Hepatocyte (in vitro differentiated cells): ENCODE results near the gene GPR62.

Experiments used
- EZH2 ChIP-seq: fragments of 200-600 bp; sonication (generic); IDR thresholded peaks from 2 replicates; pipeline ENCODE4 v1.6.1; 2016; ENCODE audit warnings: antibody characterized with exemption, mild to moderate bottlenecking, borderline replicate concordance
- EZH2phosphoT487 ChIP-seq: fragments of 200-600 bp; sonication (generic); IDR thresholded peaks from one replicate; pipeline ENCODE4 v1.6.1; 2018; ENCODE audit warnings: antibody characterized with exemption, mild to moderate bottlenecking, low read depth, moderate library complexity; ENCODE audit not compliant: unreplicated experiment, severe bottlenecking
- TF ChIP-seq, protein P1 (sequence below): fragments of 200-600 bp; sonication (generic); IDR thresholded peaks from 2 replicates; pipeline ENCODE4 v1.5.1; 2016; ENCODE audit warnings: antibody characterized with exemption, mild to moderate bottlenecking; ENCODE audit not compliant: poor library complexity

- TF ChIP-seq EZH2 (no peak), EZH2phosphoT487 (no peak)
- TF ChIP-seq, protein P1, sequence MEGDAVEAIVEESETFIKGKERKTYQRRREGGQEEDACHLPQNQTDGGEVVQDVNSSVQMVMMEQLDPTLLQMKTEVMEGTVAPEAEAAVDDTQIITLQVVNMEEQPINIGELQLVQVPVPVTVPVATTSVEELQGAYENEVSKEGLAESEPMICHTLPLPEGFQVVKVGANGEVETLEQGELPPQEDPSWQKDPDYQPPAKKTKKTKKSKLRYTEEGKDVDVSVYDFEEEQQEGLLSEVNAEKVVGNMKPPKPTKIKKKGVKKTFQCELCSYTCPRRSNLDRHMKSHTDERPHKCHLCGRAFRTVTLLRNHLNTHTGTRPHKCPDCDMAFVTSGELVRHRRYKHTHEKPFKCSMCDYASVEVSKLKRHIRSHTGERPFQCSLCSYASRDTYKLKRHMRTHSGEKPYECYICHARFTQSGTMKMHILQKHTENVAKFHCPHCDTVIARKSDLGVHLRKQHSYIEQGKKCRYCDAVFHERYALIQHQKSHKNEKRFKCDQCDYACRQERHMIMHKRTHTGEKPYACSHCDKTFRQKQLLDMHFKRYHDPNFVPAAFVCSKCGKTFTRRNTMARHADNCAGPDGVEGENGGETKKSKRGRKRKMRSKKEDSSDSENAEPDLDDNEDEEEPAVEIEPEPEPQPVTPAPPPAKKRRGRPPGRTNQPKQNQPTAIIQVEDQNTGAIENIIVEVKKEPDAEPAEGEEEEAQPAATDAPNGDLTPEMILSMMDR = no peak
Observed at GRCh38 chr3:51927061-51927977, 27.9 kb upstream of the GPR62 start.
